ENCODE measurements around the gene KCTD6. TPM values are rescaled to one million over a fixed set of nuclear protein-coding genes. Genes with fewer than 3 reads are reported as not detected.
A peak's percentile ranks its signal among the peaks of the same experiment; 100 is the strongest.
"Not testable (repeated sequence)": the region's sequence is repeated elsewhere in the genome, so short reads cannot be mapped to it uniquely, and the experiment has no call there.

KCTD6 gene
- total RNA-seq, 1 donor, result 8.0 TPM

DNA sequence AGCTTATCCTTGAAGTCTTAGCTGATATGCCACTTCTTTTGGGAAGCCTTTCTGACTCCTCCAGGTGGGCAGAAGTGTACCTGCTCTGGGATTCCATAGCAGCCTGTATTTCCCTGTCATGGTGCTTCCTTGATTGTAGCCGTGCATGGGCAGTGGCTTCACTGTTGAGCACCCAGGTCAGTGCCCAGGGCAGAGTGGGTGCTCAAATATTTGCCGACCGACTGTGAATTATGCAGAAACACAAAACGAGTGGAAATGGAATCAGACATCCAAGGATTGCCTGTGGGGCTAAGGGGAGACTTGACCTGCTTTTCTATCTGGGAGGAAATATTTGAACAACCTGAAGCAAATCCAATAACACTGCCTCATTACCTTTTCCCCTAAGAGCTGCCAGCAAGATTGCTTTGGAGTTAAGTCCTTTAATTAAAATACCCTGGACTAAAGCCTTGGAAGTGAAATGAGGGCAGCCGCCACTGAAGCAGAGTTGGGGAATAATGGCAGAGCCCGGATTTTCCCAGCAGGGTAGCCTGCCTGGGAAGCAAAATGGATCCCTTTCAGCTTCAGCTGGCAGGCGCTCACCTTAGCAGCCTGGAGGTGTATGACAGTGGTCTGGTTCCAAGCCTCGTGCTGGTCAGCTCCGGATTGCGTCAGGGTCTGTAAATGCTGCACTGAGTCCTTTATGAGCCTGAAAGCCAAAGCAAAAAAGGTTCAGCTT, 30.2 kb downstream of the KCTD6 start:
- TF ChIP-seq, protein P1, sequence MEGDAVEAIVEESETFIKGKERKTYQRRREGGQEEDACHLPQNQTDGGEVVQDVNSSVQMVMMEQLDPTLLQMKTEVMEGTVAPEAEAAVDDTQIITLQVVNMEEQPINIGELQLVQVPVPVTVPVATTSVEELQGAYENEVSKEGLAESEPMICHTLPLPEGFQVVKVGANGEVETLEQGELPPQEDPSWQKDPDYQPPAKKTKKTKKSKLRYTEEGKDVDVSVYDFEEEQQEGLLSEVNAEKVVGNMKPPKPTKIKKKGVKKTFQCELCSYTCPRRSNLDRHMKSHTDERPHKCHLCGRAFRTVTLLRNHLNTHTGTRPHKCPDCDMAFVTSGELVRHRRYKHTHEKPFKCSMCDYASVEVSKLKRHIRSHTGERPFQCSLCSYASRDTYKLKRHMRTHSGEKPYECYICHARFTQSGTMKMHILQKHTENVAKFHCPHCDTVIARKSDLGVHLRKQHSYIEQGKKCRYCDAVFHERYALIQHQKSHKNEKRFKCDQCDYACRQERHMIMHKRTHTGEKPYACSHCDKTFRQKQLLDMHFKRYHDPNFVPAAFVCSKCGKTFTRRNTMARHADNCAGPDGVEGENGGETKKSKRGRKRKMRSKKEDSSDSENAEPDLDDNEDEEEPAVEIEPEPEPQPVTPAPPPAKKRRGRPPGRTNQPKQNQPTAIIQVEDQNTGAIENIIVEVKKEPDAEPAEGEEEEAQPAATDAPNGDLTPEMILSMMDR (IDR thresholded peaks at IDR 0.05; ENCODE audit: extremely low read depth, low read depth, low read length), result no peak
- H3K79me2 ChIP-seq (ENCODE audit: insufficient read depth, low read length), result no peaks in the 10 kb centered on the region
- no peak overlapping the region for H2AFZ ChIP-seq (ENCODE audit: low read length)
- H3K9me3 ChIP-seq (ENCODE audit: low read depth, low read length), result no peaks in the 10 kb centered on the region
- H3K27ac ChIP-seq (ENCODE audit: low read depth, low read length), result no peak overlapping the region
- no peak for DNase-seq (ENCODE audit: insufficient read length, low spot score, missing footprints)
- H3K36me3 ChIP-seq (ENCODE audit: insufficient read depth, low read length), result peaks cover 19% of the 10 kb centered on the region
- H4K20me1 ChIP-seq (ENCODE audit: insufficient read depth, low read length), result no peaks in the 10 kb centered on the region
- peaks cover 6% of the 10 kb centered on the region for H3K4me1 ChIP-seq (ENCODE audit: insufficient read depth, low read length)
- no peak overlapping the region for H3K4me2 ChIP-seq (ENCODE audit: insufficient read depth, low read length)
- H3K4me3 ChIP-seq (ENCODE audit: insufficient read depth, low read length), result no peak overlapping the region
- H3K27me3 ChIP-seq (ENCODE audit: insufficient read depth, low read length), result no peaks in the 10 kb centered on the region

- Histone ChIP-seq H3K27ac (ENCODE audit: low read depth, low read length) (no peak overlapping the region), H3K9me3 (ENCODE audit: low read depth, low read length) (no peaks in the 10 kb centered on the region), H3K4me1 (ENCODE audit: insufficient read depth, low read length) (peaks cover 6% of the 10 kb centered on the region), H4K20me1 (ENCODE audit: insufficient read depth, low read length) (no peaks in the 10 kb centered on the region), H3K4me3 (ENCODE audit: insufficient read depth, low read length) (no peak overlapping the region), H2AFZ (ENCODE audit: low read length) (no peak overlapping the region), H3K27me3 (ENCODE audit: insufficient read depth, low read length) (no peaks in the 10 kb centered on the region), H3K79me2 (ENCODE audit: insufficient read depth, low read length) (no peaks in the 10 kb centered on the region), H3K36me3 (ENCODE audit: insufficient read depth, low read length) (peaks cover 18% of the 10 kb centered on the region), H3K4me2 (ENCODE audit: insufficient read depth, low read length) (no peak overlapping the region)
- DNase-seq (ENCODE audit: insufficient read length, low spot score, missing footprints), result no peak
- TF ChIP-seq, protein P1 (IDR thresholded peaks at IDR 0.05; ENCODE audit: extremely low read depth, low read depth, low read length), result no peak
Observed at GRCh38 chr3:58522759-58523425, 31.0 kb downstream of the KCTD6 start.

DNA sequence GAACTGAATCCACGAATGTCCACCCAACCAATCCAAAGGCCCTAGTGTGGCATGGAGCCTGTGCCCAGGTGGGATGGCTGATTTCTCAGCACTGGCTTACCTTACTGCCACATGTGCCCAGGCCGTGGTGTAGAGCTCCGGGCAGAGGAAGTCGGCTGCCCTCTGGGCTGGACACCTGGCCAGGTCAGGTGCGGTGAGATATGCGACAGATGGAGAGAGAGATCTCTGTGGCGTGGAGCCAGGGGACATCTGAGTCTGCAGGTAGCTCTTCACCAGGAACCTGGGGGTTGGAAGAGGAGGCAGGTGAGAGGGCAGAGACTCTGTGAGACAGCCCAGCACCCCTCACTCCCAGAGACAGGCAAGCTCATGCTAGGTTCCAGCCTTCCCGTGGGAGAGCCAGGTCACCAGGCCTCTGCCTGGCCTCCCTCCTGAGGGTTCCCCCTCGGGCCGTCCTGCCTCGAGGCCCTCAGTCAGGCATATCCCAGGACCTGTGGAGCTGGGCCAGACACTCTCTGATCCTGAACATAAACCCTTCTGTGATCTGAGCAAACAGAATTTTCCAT, 32.5 kb downstream of the KCTD6 start:
- H3K27me3 ChIP-seq (ENCODE audit: insufficient read depth, low read length), result no peaks in the 10 kb centered on the region
- peaks cover 20% of the 10 kb centered on the region for H3K36me3 ChIP-seq (ENCODE audit: insufficient read depth, low read length)
- H3K4me2 ChIP-seq (ENCODE audit: insufficient read depth, low read length), result no peak overlapping the region
- H3K4me1 ChIP-seq (ENCODE audit: insufficient read depth, low read length), result peaks cover 12% of the 10 kb centered on the region
- TF ChIP-seq, protein P1 (IDR thresholded peaks at IDR 0.05; ENCODE audit: extremely low read depth, low read depth, low read length), result no peak
- H3K9me3 ChIP-seq (ENCODE audit: low read depth, low read length), result no peaks in the 10 kb centered on the region
- no peak overlapping the region for H3K27ac ChIP-seq (ENCODE audit: low read depth, low read length)
- no peak overlapping the region for H3K4me3 ChIP-seq (ENCODE audit: insufficient read depth, low read length)
- peak; percentile 25 for DNase-seq (ENCODE audit: insufficient read length, low spot score, missing footprints)
- H3K79me2 ChIP-seq (ENCODE audit: insufficient read depth, low read length), result no peaks in the 10 kb centered on the region
- no peaks in the 10 kb centered on the region for H4K20me1 ChIP-seq (ENCODE audit: insufficient read depth, low read length)
- H2AFZ ChIP-seq (ENCODE audit: low read length), result no peak overlapping the region

- TF ChIP-seq, protein P1 (IDR thresholded peaks at IDR 0.05; ENCODE audit: extremely low read depth, low read depth, low read length), result no peak
- H2AFZ ChIP-seq (ENCODE audit: low read length), result no peak overlapping the region
- H4K20me1 ChIP-seq (ENCODE audit: insufficient read depth, low read length), result no peaks in the 10 kb centered on the region
- no peaks in the 10 kb centered on the region for H3K79me2 ChIP-seq (ENCODE audit: insufficient read depth, low read length)
- DNase-seq (ENCODE audit: insufficient read length, low spot score, missing footprints), result peak; percentile 98
- peaks cover 12% of the 10 kb centered on the region for H3K4me1 ChIP-seq (ENCODE audit: insufficient read depth, low read length)
- H3K9me3 ChIP-seq (ENCODE audit: low read depth, low read length), result no peaks in the 10 kb centered on the region
- no peaks in the 10 kb centered on the region for H3K27me3 ChIP-seq (ENCODE audit: insufficient read depth, low read length)
- no peak overlapping the region for H3K27ac ChIP-seq (ENCODE audit: low read depth, low read length)
- peaks cover 22% of the 10 kb centered on the region for H3K36me3 ChIP-seq (ENCODE audit: insufficient read depth, low read length)
- no peak overlapping the region for H3K4me3 ChIP-seq (ENCODE audit: insufficient read depth, low read length)
- no peak overlapping the region for H3K4me2 ChIP-seq (ENCODE audit: insufficient read depth, low read length)
Observed at GRCh38 chr3:58526515-58526957, 34.6 kb downstream of the KCTD6 start.

DNA sequence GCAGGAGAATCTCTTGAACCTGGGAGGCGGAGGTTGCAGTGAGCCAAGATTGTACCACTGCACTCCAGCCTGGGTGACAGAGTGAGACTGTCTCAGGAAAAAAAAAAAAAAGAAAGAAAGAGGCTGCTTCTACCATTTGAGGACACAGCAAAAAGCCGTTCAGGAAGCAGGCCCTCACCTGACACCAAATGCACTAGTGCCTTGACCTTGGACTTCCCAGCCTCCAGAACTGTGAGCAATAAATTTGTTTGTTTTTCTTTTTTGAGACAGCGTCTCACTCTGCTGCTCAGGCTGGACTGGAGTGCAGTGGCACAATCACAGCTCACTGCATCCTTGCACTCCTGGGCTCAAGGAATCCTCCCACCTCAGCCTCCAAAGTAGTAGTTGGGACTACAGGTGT, 35.5 kb downstream of the KCTD6 start:
- not testable (repeated sequence) for H3K27me3 ChIP-seq (ENCODE audit: insufficient read depth, low read length); DNase-seq (ENCODE audit: insufficient read length, low spot score, missing footprints); H3K9me3 ChIP-seq (ENCODE audit: low read depth, low read length); H3K27ac ChIP-seq (ENCODE audit: low read depth, low read length); H3K4me2 ChIP-seq (ENCODE audit: insufficient read depth, low read length); H3K79me2 ChIP-seq (ENCODE audit: insufficient read depth, low read length); H3K4me3 ChIP-seq (ENCODE audit: insufficient read depth, low read length); H2AFZ ChIP-seq (ENCODE audit: low read length); H4K20me1 ChIP-seq (ENCODE audit: insufficient read depth, low read length)
- Histone ChIP-seq H3K36me3 (ENCODE audit: insufficient read depth, low read length) (peaks cover 16% of the 10 kb centered on the region), H3K4me1 (ENCODE audit: insufficient read depth, low read length) (peaks cover 12% of the 10 kb centered on the region)

Data from osteoblast (primary cell).